HG02798 (cell line): ENCODE measurements around the gene C10orf105.

ENCODE experiments used
- ATAC-seq: cut with Tn5 transposase; IDR thresholded peaks from one replicate; pipeline ENCODE4 v1.9.1; 2021; ENCODE audit warnings: mild to moderate bottlenecking; ENCODE audit not compliant: unreplicated experiment, poor library complexity

Gene C10orf105

DNA sequence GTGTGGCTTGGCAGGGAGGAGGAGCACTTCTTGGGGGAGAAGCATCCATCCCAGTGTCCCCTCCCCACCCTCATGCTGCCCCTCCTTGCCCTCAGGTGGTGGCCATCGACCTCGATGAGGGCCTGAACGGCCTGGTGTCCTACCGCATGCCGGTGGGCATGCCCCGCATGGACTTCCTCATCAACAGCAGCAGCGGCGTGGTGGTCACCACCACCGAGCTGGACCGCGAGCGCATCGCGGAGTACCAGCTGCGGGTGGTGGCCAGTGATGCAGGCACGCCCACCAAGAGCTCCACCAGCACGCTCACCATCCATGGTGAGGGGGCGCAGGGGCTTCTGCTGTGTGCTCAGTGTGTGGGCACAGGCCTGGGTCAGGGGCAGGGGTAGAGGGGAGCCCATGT is 14.8 kb downstream of the C10orf105 start:
- ATAC-seq: no peak

DNA sequence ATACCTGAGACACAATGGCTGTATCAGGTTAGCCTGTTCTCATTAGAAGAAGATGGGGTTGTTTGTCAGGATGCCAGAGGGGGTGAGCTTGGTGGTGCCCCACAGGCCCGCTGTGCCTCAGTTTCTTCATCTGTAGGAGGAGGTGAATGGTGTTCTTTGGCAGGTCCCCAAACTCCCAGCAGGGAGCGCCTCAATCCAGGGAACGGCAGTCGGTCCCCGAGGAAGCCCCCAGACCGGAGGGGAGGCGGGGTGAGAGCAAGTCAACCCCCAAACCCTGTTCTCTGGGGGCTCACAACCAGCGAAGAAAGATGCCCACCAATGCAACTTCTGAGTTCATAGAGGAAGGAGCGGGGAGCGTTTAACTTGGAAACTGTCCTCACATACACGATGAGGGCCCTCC is 16.0 kb downstream of the C10orf105 start:
- ATAC-seq: no peak

DNA sequence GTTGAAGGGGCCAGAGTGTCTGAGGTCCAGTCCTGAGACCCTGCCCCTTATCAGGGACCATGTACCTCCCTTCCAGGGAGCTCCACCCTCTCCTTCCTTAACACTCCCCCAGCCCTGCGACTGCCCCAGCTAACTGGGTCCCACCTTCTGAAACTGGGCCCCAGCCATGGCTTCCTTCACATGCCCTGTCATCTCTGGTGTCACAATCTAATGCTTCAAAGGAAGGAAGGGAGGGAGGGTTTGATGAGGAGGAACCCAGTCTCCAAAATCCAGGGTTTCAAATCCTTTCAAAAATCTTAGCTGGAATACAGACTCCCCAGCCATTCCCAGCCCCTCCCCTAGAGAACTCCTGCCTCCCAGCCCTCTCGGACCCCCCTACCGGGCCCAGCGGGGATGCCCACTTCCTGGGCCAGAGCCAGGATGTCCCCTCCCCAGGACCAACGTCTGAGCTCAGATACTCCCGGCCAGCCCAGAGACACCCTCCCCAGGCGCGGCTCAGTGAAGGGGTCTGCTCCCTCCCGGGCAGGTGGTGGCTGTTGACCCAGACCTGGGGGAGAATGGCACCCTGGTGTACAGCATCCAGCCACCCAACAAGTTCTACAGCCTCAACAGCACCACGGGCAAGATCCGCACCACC is 18.0 kb downstream of the C10orf105 start:
- no peak for ATAC-seq

DNA sequence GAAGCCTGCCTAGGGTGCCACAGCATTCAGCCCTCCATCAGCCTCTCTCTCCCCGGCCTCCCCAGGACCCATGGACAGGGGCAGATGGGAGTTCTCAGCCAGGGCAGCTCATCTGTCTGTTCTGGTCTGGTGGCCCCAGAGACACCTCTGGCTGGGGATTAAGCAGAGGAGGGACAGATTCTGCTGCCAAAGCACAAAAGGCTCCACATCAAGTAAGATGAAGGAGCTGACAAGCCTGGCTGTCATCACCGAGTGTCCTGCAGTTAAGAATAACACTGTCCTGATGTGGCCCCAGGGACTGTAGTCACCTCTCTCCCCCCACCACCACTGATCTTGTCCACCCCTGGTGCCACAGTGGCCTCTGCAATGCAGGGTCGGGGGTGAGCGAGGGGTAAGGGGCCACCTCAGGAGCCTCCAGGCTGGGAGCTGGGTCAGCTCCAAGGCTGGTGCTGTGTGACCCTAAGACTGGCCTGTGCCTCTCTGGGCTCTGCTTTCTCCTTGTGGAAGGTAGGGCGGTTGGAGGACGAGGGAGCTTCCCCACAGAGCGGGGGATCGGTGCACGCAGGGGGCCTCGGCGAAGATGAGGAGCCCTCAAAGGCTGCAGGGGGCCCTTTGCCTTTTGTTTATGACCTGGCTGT is 18.7 kb downstream of the C10orf105 start:
- no peak for ATAC-seq

DNA sequence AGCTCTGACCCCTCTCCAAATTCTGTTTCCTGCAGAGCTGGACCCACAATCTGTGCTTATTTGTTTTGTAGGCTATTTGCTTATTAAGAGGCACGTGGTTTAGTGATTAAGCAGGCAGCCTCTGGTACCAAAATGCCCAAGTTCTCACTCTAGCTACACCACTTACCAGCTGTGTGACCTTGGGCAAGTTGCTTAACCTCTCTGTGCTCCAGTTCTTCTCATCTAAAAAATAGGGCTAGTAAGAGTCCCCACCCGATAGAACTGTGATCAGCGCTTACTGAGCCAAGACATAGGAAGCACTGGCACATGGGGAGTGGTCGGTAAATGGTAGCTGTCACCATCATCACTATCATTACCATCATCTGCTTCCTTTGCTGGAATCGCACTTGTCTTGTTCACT is 20.8 kb downstream of the C10orf105 start:
- ATAC-seq: no peak

DNA sequence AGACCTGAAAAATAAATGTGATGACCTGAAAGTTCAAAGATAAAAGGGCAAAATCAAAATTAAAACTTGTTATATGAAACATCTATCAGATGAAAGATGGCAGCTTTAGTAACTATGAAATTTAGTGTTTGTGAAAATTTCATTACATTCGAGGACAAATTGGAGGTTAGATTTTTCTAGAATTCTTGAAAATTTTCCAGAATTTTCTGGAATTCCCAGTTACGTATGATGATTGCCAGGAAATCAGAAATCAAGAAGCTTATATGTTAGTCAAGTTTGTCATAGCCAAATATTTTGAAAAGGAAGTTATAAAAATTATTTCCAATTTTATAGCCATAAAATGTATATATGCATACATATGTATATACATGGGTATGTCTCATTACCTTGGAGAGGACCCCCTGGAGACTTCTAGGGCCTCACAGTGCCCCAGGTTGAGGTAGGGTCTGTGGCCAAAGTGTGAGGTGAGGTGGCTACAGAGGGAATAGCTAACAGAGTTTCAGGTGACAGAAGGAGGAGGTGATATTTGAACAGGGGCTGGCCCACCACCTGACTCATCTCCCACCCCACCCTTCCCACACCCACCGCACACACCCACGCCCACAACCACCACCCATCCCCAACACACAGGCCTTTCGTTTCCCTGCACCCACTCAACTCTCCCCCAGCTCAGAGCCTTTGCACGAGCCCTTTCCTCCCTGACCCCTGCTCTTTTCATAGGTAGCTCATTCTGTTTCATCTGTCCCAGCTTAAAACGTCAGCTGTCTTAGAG is 21.5 kb downstream of the C10orf105 start:
- no peak for ATAC-seq

DNA sequence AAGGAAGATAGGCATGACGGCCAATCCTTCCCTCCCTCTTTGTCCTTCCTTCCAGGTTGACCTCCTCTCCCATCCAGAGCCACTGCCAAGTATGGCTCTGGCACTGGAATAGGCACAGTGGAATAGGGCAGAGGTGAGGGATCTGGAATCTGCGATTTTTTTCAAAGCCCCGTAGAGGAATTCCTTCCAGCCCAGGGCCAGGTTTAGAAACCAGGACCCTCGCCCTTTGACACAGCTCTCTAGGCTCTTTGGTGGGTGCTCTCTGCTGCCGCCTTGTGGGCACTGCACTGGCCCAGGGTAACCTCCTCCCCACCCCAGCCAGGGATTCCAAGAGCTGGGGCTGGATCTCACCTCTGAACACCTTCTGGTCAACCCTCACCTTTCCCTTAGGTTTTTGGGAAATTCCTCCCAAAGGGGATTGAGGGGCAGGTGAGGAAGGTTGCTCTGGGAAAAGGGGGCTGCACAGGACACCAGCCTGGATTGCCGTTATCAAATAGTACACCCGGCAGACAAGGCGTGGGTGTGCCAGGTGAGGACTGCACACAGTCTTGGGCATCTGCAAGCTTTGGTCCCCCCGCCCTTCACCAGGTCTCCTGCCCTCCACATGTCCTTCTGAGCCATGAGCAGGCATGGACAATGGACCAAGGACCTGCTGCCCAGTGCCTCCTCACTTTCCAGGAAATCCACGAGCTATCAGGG is 22.8 kb downstream of the C10orf105 start:
- no peak for ATAC-seq

DNA sequence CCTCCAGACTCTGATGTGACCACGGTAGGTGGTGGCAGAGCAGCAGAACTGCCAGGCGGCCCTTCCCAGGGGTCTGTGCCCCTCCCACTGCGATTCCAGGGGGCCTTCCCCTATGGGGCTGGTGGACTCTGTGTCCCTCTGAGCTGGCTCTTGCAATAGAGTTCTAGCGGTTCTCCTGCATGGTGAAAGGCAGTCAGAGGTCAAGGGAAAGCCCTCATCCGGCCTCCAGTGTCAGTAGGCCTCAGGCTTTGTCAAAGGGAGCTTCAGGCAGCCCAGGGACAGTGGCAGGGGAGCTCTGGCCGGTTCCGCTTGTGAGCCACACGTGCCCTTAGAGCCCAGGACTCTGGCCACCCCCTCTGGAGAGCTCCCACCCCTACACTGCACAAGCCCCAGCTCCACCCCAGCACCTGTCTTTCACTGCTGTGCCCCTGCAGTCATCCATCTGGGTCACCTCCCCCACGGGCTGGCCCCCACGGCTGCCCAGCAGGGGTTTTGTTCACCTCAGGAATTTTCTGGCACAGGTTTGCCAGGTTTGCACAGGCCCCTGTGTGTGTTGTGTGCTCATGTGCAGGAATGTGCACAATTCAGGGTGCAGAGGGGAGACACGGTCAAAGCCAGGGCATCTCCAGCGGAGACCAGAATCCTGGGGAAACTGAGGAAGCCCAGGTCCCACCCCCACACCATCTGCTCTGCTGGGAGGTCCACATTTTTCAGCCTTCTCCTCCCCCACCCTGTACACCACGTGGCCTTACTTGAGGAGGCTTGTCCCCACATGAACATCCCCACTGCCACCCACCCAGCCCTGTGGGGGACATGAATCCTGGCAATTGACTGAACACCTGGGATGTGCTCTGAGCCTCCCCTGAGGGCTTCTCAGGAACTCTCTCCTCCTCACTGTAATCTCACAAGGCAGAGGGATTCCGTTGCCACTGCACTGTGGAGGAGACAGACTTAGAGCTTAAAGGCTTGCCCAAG is 23.8 kb downstream of the C10orf105 start:
- no peak for ATAC-seq

DNA sequence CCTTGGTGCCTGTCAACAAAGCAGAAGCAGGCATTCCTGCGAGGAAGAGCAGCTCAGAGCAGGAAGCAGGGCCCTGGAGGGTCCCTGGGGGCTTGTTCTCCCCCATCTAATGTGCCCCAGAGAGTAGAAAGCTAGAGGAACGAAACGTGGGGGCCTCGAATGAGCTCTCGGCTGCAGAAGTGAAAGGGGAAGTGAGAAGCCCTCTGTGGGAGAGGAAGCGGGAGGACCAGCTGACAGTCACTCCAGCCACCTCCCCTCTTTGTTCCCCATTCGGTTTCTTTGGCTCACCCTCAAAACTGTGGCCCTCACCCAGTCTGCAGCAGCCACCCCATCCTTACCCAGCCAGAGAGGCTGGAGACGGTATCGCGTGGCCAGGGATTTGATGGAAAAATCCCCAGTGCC is 25.0 kb downstream of the C10orf105 start:
- peak; percentile 88 for ATAC-seq

DNA sequence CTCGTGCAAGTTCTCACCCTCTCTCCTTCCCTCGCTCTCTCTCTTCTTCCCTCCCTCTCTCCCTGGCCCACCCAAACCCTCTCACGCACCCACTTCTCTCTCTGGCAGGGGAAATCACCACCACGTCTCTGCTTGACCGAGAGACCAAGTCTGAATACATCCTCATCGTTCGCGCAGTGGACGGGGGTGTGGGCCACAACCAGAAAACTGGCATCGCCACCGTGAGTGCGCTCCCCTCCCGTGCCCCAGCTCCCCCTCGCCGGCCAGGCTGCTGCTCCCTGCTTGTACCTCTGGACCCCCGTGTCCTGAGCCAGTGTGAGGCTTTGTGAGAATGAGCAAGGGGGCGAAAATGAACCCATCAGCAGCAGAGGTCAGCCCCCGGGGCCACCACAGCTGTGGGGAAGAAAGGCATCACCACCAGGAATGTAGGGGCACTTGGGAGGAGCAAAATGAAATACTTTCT is 25.5 kb downstream of the C10orf105 start:
- peak; percentile 7 for ATAC-seq

DNA sequence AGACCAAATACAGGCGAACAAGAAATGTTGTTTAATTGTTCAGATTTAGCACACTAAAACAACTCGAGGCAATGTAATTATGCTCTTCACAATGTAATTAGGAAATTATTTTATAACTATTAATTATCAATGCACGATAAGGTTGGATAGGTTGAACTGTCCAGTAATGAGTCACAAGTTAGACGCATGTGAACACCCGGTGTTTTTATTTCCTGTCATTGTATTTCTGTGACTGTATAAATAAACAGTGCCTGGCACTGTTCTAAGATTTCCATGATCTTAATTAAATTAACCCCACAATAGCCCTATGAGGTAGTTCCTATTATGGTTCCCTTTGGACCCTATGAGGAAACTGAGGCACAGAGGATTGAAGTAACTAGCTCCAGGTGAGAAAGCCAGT is 26.2 kb downstream of the C10orf105 start:
- no peak for ATAC-seq

DNA sequence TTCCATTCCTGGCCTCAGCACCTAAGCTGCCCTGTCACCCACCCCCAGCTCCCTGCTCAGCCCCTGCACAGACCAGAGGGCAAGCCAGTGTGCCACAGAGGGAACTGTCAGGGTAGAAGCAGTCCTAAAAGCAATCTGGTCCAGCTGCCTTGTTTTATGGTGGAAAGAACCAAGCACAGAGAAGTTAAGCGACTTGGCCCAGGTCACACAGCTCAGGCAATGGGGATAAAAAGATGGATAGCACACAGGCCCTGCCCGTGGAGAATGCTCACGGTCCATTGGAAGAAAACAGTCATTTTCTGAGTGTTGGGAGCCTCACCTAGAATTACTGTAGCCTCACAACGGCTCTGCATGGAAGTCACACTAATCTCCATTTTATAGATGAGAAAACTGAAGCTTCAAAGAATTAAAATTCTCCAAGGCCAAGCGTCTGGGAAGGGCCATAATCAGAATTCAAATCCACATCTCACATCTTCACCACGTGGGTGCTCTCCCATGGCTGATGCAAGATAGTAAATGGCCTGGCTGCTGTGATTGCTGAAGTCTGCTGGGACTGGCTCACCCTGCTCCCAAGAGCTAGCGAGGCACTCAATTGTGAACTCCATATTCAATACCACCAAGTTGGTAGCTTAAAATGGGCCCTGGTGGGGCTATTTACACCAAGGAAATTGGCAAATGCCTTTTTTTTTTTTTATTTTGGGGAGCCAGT is 26.8 kb downstream of the C10orf105 start:
- ATAC-seq: no peak

DNA sequence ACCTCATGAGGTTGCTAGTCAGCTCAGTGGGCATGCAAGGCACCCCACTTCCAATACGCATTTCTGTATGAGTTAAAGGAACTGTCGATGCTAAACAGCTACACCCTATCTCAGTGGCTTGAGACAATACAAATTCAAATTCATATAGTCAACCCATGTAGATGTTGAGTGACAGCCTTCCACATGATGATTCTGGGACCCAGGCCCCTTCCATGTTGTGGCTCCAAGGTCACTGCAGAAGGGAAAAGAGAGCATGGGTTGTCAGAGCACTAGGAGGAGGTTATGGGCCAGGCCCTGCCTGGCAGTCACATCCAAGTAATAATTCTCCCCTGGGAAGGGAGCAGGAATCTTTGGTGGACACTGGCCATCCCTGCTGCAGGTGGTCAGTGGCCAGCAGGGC is 28.2 kb downstream of the C10orf105 start:
- no peak for ATAC-seq

DNA sequence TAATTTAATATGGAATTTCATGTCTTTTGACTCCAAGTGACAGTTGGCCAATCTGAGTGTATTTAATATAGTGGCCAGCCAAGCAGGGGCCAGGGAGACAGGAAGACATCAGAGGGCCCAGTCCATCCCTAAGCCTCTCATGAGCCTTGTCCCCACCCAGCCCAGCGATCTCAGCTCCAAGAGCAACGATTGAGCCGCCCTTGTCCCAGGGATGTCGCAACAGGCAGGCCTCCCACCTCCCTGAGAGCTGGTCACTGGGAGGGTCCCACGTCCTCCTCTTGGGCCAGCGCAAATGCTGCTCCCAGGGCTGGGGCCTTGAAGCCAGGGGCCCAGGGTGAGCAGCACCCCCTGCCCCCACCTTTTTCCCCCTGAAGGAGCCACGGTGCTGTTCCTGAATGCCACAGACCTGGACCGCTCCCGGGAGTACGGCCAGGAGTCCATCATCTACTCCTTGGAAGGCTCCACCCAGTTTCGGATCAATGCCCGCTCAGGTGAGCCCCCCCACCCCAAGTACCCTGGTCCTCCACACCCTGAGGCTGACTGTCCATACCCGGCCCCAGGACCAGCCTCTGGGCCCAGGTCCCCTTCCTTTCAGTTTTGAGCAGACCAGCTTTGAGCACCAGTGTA is 29.4 kb downstream of the C10orf105 start:
- ATAC-seq: no peak

DNA sequence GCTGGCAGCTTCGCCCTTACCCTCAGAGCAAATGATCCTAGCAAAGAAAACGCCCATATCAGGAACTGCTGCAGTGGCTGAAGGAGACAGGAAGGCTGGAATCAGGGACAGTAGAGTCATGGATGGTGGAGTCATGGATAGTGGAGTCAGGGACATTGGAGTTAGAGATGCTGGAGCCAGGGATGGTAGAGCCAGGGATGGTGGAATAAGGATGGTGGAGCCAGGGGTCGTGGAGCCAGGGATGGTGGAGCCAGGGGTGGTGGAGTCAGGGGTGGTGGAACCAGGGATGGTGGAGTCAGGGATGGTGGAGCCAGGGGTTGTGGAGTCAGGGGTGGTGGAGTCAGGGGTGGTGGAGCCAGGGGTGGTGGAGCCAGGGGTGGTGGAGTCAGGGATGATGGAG is 31.3 kb downstream of the C10orf105 start:
- ATAC-seq: no peak

DNA sequence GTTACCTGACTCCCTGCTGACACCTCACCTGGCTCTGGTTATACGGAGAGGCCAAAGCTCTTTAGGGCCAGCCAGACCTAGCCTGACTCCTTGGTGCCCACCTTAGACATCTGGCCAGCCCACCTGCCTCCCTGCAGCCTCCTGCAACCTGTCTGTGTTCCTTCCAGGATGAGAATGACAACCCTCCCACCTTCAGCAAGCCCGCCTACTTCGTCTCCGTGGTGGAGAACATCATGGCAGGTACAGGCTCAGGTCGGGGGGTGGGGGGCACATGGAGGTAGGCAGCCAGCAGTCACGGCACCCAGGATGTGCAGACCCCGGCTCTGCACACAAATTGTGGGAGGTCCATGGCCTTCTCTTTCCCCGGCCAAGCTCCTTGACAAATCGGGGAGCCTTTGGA is 32.1 kb downstream of the C10orf105 start:
- no peak for ATAC-seq

DNA sequence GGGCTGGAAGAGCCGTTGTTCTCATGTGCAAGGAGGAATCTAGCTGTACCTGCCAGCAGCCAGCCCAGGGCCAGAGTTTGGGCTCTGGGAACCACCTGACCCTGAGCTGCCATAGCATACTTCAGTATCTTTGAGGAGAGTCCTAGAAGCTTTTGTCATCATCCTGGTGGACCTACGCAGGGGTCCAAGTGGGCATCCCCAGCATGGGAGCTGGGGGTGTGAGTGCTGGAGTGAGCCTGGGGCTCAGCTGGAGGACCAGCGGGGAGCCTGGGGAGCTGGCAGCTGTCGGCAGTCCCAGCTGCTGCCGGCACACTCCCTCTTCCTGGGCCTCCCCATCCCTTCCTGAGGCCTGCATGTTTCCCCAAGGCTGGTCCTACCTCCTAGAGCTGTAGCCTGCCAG is 32.5 kb downstream of the C10orf105 start:
- no peak for ATAC-seq

DNA sequence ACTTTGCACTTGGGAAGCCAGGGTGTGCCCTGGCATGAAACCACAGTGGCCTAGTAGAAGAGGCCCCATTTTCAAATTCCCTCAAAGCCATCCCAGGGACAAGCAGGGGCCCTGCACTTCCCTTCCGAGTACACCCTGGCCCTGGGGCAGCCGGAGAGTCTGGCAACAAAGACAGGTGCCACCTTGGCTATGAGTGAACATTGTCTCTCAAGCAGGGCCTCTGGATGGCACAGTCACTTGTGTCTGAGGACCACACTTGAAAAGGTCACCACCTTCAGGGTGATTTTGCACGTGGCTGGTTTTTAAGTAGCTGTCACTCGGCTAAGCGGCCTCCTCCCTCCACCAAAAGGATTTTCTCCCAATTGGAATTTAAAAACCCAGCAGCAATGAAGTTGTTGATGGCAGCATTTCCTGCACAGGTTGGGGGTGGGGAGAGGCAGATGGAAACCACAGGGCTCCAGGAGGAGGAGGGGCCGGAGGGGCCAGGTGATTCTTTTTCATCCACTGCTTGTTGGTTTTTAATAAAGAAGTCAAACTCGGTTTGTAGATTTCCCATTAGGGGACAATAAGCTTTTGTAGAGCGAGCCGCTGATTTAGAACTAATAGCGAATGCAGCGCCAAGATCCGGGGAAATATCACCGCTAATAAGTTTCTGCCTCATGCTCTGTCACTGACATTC is 33.9 kb downstream of the C10orf105 start:
- no peak for ATAC-seq
